SKM-1 treated with dmso at 0.1 percent for 144 hours (cell line): Measurements from ENCODE around the gene LRP10.

Source experiments
- DNase-seq: peaks from one replicate; lab custom pipeline; 2025; ENCODE audit not compliant: unreplicated experiment; lab: John Stamatoyannopoulos, UW

The LRP10 gene

GRCh38 chr14:22886500-22887259 is 15.1 kb downstream of the LRP10 start:
- no peak for DNase-seq

GRCh38 chr14:22887260-22887989 is 15.9 kb downstream of the LRP10 start:
- no peak for DNase-seq

GRCh38 chr14:22887990-22888378 is 16.4 kb downstream of the LRP10 start:
- DNase-seq = no peak

GRCh38 chr14:22888662-22889061 is 17.1 kb downstream of the LRP10 start:
- DNase-seq = no peak

- DNase-seq = no peak
Observed at GRCh38 chr14:22890416-22890815, 18.9 kb downstream of the LRP10 start.

- no peak for DNase-seq
Observed at GRCh38 chr14:22892488-22892887, 20.9 kb downstream of the LRP10 start.

- no peak for DNase-seq
Observed at GRCh38 chr14:22893706-22894105, 22.2 kb downstream of the LRP10 start.

- no peak for DNase-seq
Observed at GRCh38 chr14:22895402-22895801, 23.9 kb downstream of the LRP10 start.

- no peak for DNase-seq
Observed at GRCh38 chr14:22896356-22896755, 24.8 kb downstream of the LRP10 start.

- no peak for DNase-seq
Observed at GRCh38 chr14:22896760-22897159, 25.2 kb downstream of the LRP10 start.

GRCh38 chr14:22897357-22897756 is 25.8 kb downstream of the LRP10 start:
- no peak for DNase-seq

GRCh38 chr14:22898302-22899090 is 27.0 kb downstream of the LRP10 start:
- DNase-seq = no peak

- peak; percentile 18 for DNase-seq
Observed at GRCh38 chr14:22900081-22900799, 28.7 kb downstream of the LRP10 start.

- no peak for DNase-seq
Observed at GRCh38 chr14:22901799-22902198, 30.3 kb downstream of the LRP10 start.

- no peak for DNase-seq
Observed at GRCh38 chr14:22903742-22904087, 32.2 kb downstream of the LRP10 start.

- DNase-seq = no peak
Observed at GRCh38 chr14:22905627-22906026, 34.1 kb downstream of the LRP10 start.

- DNase-seq = no peak
Observed at GRCh38 chr14:22906073-22906472, 34.5 kb downstream of the LRP10 start.

- no peak for DNase-seq
Observed at GRCh38 chr14:22907429-22907828, 35.9 kb downstream of the LRP10 start.

GRCh38 chr14:22908601-22909000 is 37.1 kb downstream of the LRP10 start:
- no peak for DNase-seq

- DNase-seq = no peak
Observed at GRCh38 chr14:22910916-22911315, 39.4 kb downstream of the LRP10 start.

- DNase-seq = peak; percentile 7
Observed at GRCh38 chr14:22914836-22915235, 43.3 kb downstream of the LRP10 start.
